MV-4-11 (cell line): Measurements from ENCODE around the gene SEC16B.
A peak's percentile ranks its signal among the peaks of the same experiment; 100 is the strongest.

Experiments used
- DNase-seq: peaks from one replicate; lab custom pipeline; 2025; lab: John Stamatoyannopoulos, UW

Gene SEC16B

GRCh38 chr1:177978530-177978929, 8.7 kb upstream of the SEC16B start:
- DNase-seq: no peak

- DNase-seq: no peak
Observed at GRCh38 chr1:177977141-177977540, 7.3 kb upstream of the SEC16B start.

GRCh38 chr1:177976596-177976995, 6.7 kb upstream of the SEC16B start:
- DNase-seq: no peak

GRCh38 chr1:177975588-177976495, 6.0 kb upstream of the SEC16B start:
- no peak for DNase-seq

- no peak for DNase-seq
Observed at GRCh38 chr1:177973585-177973984, 3.7 kb upstream of the SEC16B start.

- no peak for DNase-seq
Observed at GRCh38 chr1:177969109-177969508, 749 bp downstream of the SEC16B start.

GRCh38 chr1:177966199-177966598, 3.7 kb downstream of the SEC16B start:
- no peak for DNase-seq

GRCh38 chr1:177965293-177965692, 4.6 kb downstream of the SEC16B start:
- no peak for DNase-seq

GRCh38 chr1:177964336-177964735, 5.5 kb downstream of the SEC16B start:
- DNase-seq: no peak

GRCh38 chr1:177960939-177961622, 8.8 kb downstream of the SEC16B start:
- no peak for DNase-seq

GRCh38 chr1:177959811-177960515, 9.9 kb downstream of the SEC16B start:
- DNase-seq: no peak

GRCh38 chr1:177958092-177958491, 11.8 kb downstream of the SEC16B start:
- DNase-seq: no peak

- no peak for DNase-seq
Observed at GRCh38 chr1:177954076-177954475, 15.8 kb downstream of the SEC16B start.

GRCh38 chr1:177953549-177953948, 16.3 kb downstream of the SEC16B start:
- no peak for DNase-seq

GRCh38 chr1:177952691-177953090, 17.2 kb downstream of the SEC16B start:
- DNase-seq: no peak

- no peak for DNase-seq
Observed at GRCh38 chr1:177952249-177952648, 17.6 kb downstream of the SEC16B start.

GRCh38 chr1:177950506-177950905, 19.4 kb downstream of the SEC16B start:
- DNase-seq: peak; percentile 15

GRCh38 chr1:177948336-177948972, 21.4 kb downstream of the SEC16B start:
- DNase-seq: peak; percentile 57

- no peak for DNase-seq
Observed at GRCh38 chr1:177947623-177948022, 22.2 kb downstream of the SEC16B start.

GRCh38 chr1:177945943-177946650, 23.8 kb downstream of the SEC16B start:
- peak; percentile 35 for DNase-seq
